H9 (cell line): Measurements from ENCODE around the gene ABL2. TPM values are rescaled to one million over a fixed set of nuclear protein-coding genes. Genes with fewer than 3 reads are reported as not detected.

ENCODE experiments used
- DNase-seq: peaks from one replicate; pipeline ENCODE4 v3.0.0-alpha.2; 2017
- H2AFZ ChIP-seq: one replicate; pipeline ENCODE4 v1.6.1; 2013; ENCODE audit warnings: mild to moderate bottlenecking, low read length, control low read depth, moderate library complexity
- H2AK5ac ChIP-seq: 2 replicates; pipeline ENCODE4 v1.6.1; 2013; ENCODE audit warnings: low read length, control low read depth, mixed read lengths; ENCODE audit not compliant: insufficient read length
- H2BK120ac ChIP-seq: one replicate; pipeline ENCODE4 v1.6.1; 2013; ENCODE audit warnings: low read depth, mild to moderate bottlenecking, low read length, control low read depth, inconsistent platforms; ENCODE audit not compliant: poor library complexity, severe bottlenecking
- H2BK12ac ChIP-seq: 2 replicates; pipeline ENCODE4 v1.6.1; 2013; ENCODE audit warnings: low read length, control low read depth, mixed read lengths, low read depth; ENCODE audit not compliant: insufficient read length
- H2BK15ac ChIP-seq: 2 replicates; pipeline ENCODE4 v1.6.1; 2013; ENCODE audit warnings: low read depth, low read length, control low read depth
- H2BK20ac ChIP-seq: one replicate; pipeline ENCODE4 v1.6.1; 2013; ENCODE audit warnings: low read depth, mild to moderate bottlenecking, low read length, control low read depth, inconsistent platforms; ENCODE audit not compliant: poor library complexity, severe bottlenecking
- H2BK5ac ChIP-seq: 2 replicates; pipeline ENCODE4 v1.6.1; 2013; ENCODE audit warnings: low read length, control low read depth, mixed read lengths; ENCODE audit not compliant: insufficient read length
- H3K14ac ChIP-seq: 2 replicates; pipeline ENCODE4 v1.6.1; 2013; ENCODE audit warnings: low read length, control low read depth; ENCODE audit not compliant: insufficient read depth
- H3K18ac ChIP-seq: 2 replicates; pipeline ENCODE4 v1.6.1; 2013; ENCODE audit warnings: low read depth, mild to moderate bottlenecking, mixed read lengths, low read length, control low read depth; ENCODE audit not compliant: insufficient read length
- H3K23ac ChIP-seq: 2 replicates; pipeline ENCODE4 v1.6.1; 2013; ENCODE audit warnings: low read length, control low read depth, mixed read lengths, low read depth; ENCODE audit not compliant: insufficient read length
- H3K23me2 ChIP-seq: 2 replicates; pipeline ENCODE4 v1.6.1; 2013; ENCODE audit warnings: low read depth, mild to moderate bottlenecking, mixed read lengths, low read length, control low read depth; ENCODE audit not compliant: insufficient read length, poor library complexity, severe bottlenecking
- H3K27ac ChIP-seq: 2 replicates; pipeline ENCODE4 v1.5.1; 2013; ENCODE audit warnings: low read length, control low read depth, mixed read lengths, low read depth; ENCODE audit not compliant: insufficient read length
- H3K27me3 ChIP-seq: 2 replicates; pipeline ENCODE4 v1.6.1; 2013; ENCODE audit warnings: low read length, control low read depth, inconsistent platforms; ENCODE audit not compliant: insufficient read depth
- H3K4ac ChIP-seq: 2 replicates; pipeline ENCODE4 v1.6.1; 2013; ENCODE audit warnings: low read depth, mild to moderate bottlenecking, control low read depth, inconsistent platforms, low read length, moderate library complexity
- H3K4me1 ChIP-seq: 2 replicates; pipeline ENCODE4 v1.6.1; 2013; ENCODE audit warnings: low read length, control low read depth, inconsistent platforms; ENCODE audit not compliant: insufficient read depth
- H3K4me2 ChIP-seq: 2 replicates; pipeline ENCODE4 v1.6.1; 2013; ENCODE audit warnings: low read length, control low read depth, mixed read lengths; ENCODE audit not compliant: insufficient read length, insufficient read depth
- H3K56ac ChIP-seq: 2 replicates; pipeline ENCODE4 v1.6.1; 2013; ENCODE audit warnings: low read depth, mild to moderate bottlenecking, mixed read lengths, low read length, control low read depth; ENCODE audit not compliant: insufficient read length
- H3K79me1 ChIP-seq: 2 replicates; pipeline ENCODE4 v1.6.1; 2013; ENCODE audit warnings: low read depth, mild to moderate bottlenecking, moderate library complexity, low read length, control low read depth, inconsistent platforms; ENCODE audit not compliant: insufficient read depth, poor library complexity, severe bottlenecking
- H3K79me2 ChIP-seq: 2 replicates; pipeline ENCODE4 v1.6.1; 2013; ENCODE audit warnings: low read length, control low read depth, inconsistent platforms; ENCODE audit not compliant: insufficient read depth
- H3K9ac ChIP-seq: 2 replicates; pipeline ENCODE4 v1.6.1; 2013; ENCODE audit warnings: low read length, control low read depth, mixed read lengths; ENCODE audit not compliant: insufficient read length; ENCODE audit errors: extremely low read depth
- H3K9me3 ChIP-seq: one replicate; pipeline ENCODE4 v1.6.1; 2013; ENCODE audit warnings: low read depth, low read length, inconsistent platforms; ENCODE audit not compliant: control insufficient read depth
- H3T11ph ChIP-seq: one replicate; pipeline ENCODE4 v1.6.1; 2013; ENCODE audit warnings: mild to moderate bottlenecking, low read length, control low read depth, inconsistent platforms
- H4K20me1 ChIP-seq: one replicate; pipeline ENCODE4 v1.6.1; 2013; ENCODE audit not compliant: control insufficient read depth, insufficient read length, insufficient read depth
- H4K5ac ChIP-seq: 2 replicates; pipeline ENCODE4 v1.6.1; 2013; ENCODE audit warnings: low read depth, mild to moderate bottlenecking, mixed read lengths, low read length, control low read depth; ENCODE audit not compliant: insufficient read length
- H4K8ac ChIP-seq: replicated peaks from 2 replicates; pipeline ENCODE4 v1.6.1; 2013; ENCODE audit warnings: low read length, control low read depth, mixed read lengths, low read depth; ENCODE audit not compliant: insufficient read length
- H4K91ac ChIP-seq: 2 replicates; pipeline ENCODE4 v1.6.1; 2013; ENCODE audit warnings: low read depth, mild to moderate bottlenecking, moderate library complexity, mixed read lengths, low read length, control low read depth; ENCODE audit not compliant: insufficient read length
- H3K27ac Mint-ChIP-seq, 3 experiments: 2 replicates in 2 of 3; 3 replicates in 1 of 3; pipeline ENCODE4 v1.8.0; 2020 to 2021; ENCODE audit warnings: mixed read lengths in 3 of 3, mild to moderate bottlenecking in 1 of 3, moderate library complexity in 1 of 3
- H3K27me3 Mint-ChIP-seq: 2 replicates; pipeline ENCODE4 v1.8.0; 2021; ENCODE audit warnings: low read depth, mild to moderate bottlenecking, moderate library complexity, mixed read lengths
- H3K36me3 Mint-ChIP-seq, 3 experiments: 2 replicates in 2 of 3; 3 replicates in 1 of 3; pipeline ENCODE4 v1.8.0; 2020 to 2021; ENCODE audit warnings: low read depth in 3 of 3, mixed read lengths in 3 of 3; ENCODE audit not compliant: insufficient read depth in 1 of 3
- H3K4me1 Mint-ChIP-seq, 2 experiments: 2 replicates each; pipeline ENCODE4 v1.8.0; 2020; ENCODE audit warnings: mixed read lengths in 2 of 2
- H3K4me3 Mint-ChIP-seq, 2 experiments: 2 replicates in 1 of 2; 3 replicates in 1 of 2; pipeline ENCODE4 v1.8.0; 2020 to 2021; ENCODE audit warnings: mild to moderate bottlenecking in 2 of 2, mixed read lengths in 2 of 2, moderate library complexity in 1 of 2
- H3K9me3 Mint-ChIP-seq, 2 experiments: 2 replicates in 1 of 2; 3 replicates in 1 of 2; pipeline ENCODE4 v1.8.0; 2020; ENCODE audit warnings: mild to moderate bottlenecking in 2 of 2, mixed read lengths in 2 of 2, moderate library complexity in 1 of 2
- CTCF ChIP-seq: fragments of 200-600 bp; sonication (generic); conservative IDR thresholded peaks from 3 replicates; pipeline ENCODE4 v1.8.0; 2021; ENCODE audit warnings: antibody characterized with exemption, mild to moderate bottlenecking
- WGBS: extraction: QIAGEN DNeasy Blood & Tissue Kit; methylation state at CpG from one replicate; pipeline ENCODE4 v1.1.7; 2013; ENCODE audit warnings: missing lambda C conversion rate, low lambda C conversion rate, mixed read lengths; ENCODE audit not compliant: insufficient read length; ENCODE audit errors: extremely low coverage; 5-methylcytosine and 5-hydroxymethylcytosine counted together
- total RNA-seq: library from RNA; stranded (reverse); gene quantifications from 2 replicates; pipeline ENCODE4 v1.2.1, GENCODE V29; 2021

Gene ABL2
- total RNA-seq, 1 experiment from 2014 or later = 21.2 TPM

DNA sequence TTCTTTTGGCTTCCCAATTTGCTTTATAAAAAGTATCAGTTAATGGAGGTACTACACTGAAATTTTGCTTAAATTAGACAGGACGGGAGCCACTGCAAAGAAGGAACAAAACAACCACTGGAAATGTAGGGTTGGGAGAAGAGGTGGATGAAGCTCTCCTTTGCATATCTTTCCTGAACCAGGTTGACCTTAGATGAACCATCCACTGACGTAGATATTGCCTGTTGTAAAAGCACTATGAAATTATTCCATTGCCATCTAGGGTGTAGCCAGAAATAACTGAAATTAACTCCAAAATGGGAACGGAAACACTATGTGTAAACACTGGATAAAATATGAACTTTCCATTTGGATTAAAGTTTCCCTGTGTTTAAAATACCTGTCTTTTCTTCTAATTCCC, 1.2 kb upstream of the ABL2 start:
- H3K27me3 Mint-ChIP-seq = peaks cover 6% of the 10 kb centered on the region
- H3K27me3 ChIP-seq = no peaks in the 10 kb centered on the region
- no peak overlapping the region for H3K14ac ChIP-seq
- no peak overlapping the region for H2BK20ac ChIP-seq
- WGBS = no CpG with 5 or more reads among the region's 3 CpGs
- no peak overlapping the region for H3K27ac ChIP-seq
- H3K4me2 ChIP-seq = no peak overlapping the region
- H3K9me3 Mint-ChIP-seq = no peaks in the 10 kb centered on the region
- TF ChIP-seq CTCF = no peak
- H2AFZ ChIP-seq = no peak overlapping the region
- no peak overlapping the region for H3K27ac Mint-ChIP-seq
- no peak for DNase-seq
- no peaks in the 10 kb centered on the region for H3K79me1 ChIP-seq
- H2BK5ac ChIP-seq = no peak overlapping the region
- H4K91ac ChIP-seq = no peak overlapping the region
- peak overlapping the region in 1 of 2 experiments; percentile 89; a peak in 2 of 5 replicates for H3K4me3 Mint-ChIP-seq
- peaks cover 4 to 12% (median 10%) of the 10 kb centered on the region in 3 experiments; a peak in 4 of 7 replicates for H3K36me3 Mint-ChIP-seq
- no peak overlapping the region for H2AK5ac ChIP-seq
- H3K56ac ChIP-seq = no peak overlapping the region
- H3K23me2 ChIP-seq = peaks cover 3% of the 10 kb centered on the region
- H2BK120ac ChIP-seq = no peak overlapping the region
- peaks cover 11% of the 10 kb centered on the region; the same call in 1 of the 2 replicates for H3K79me2 ChIP-seq
- H3K9me3 ChIP-seq = no peaks in the 10 kb centered on the region
- peaks cover 15 to 24% of the 10 kb centered on the region in 2 experiments for H3K4me1 Mint-ChIP-seq
- H2BK15ac ChIP-seq = no peak overlapping the region
- no peak overlapping the region for H4K8ac ChIP-seq
- no peak overlapping the region for H3K9ac ChIP-seq
- H3T11ph ChIP-seq = no peak overlapping the region
- no peaks in the 10 kb centered on the region; the same call in 1 of the 2 replicates for H3K4me1 ChIP-seq
- no peak overlapping the region for H2BK12ac ChIP-seq
- H3K23ac ChIP-seq = no peak overlapping the region
- no peaks in the 10 kb centered on the region for H4K20me1 ChIP-seq
- H3K18ac ChIP-seq = no peak overlapping the region
- no peak overlapping the region for H4K5ac ChIP-seq
- H3K4ac ChIP-seq = no peak overlapping the region
